MM.1S (cell line): ENCODE results near the gene DDAH1.

Experiments used
- DNase-seq: peaks from one replicate; pipeline ENCODE4 v3.0.0-alpha.2; 2015
- H2AFZ ChIP-seq: fragments of 300-600 bp; sonication (generic); 2 replicates; pipeline ENCODE4 v1.6.0; 2016; ENCODE audit warnings: antibody characterized with exemption, low read length
- H3F3A ChIP-seq: fragments of 300-600 bp; sonication (generic); 2 replicates; pipeline ENCODE4 v1.6.1; 2016; ENCODE audit warnings: mild to moderate bottlenecking, antibody characterized with exemption, low read length, moderate library complexity, mixed read lengths; ENCODE audit not compliant: insufficient read depth
- H3K27ac ChIP-seq: fragments of 300-600 bp; sonication (generic); 2 replicates; pipeline ENCODE4 v1.5.1; 2016; ENCODE audit warnings: mild to moderate bottlenecking, low read length
- H3K27me3 ChIP-seq: fragments of 300-600 bp; sonication (generic); replicated peaks from 2 replicates; pipeline ENCODE4 v1.6.0; 2016; ENCODE audit warnings: low read length; ENCODE audit not compliant: insufficient read depth
- H3K36me3 ChIP-seq: fragments of 300-600 bp; sonication (generic); replicated peaks from 2 replicates; pipeline ENCODE4 v1.6.1; 2016; ENCODE audit warnings: mild to moderate bottlenecking, low read length, mixed read lengths; ENCODE audit not compliant: insufficient read depth
- H3K4me1 ChIP-seq: fragments of 300-600 bp; sonication (generic); 2 replicates; pipeline ENCODE4 v1.6.1; 2016; ENCODE audit warnings: low read length, mixed read lengths
- H3K4me2 ChIP-seq: fragments of 300-600 bp; sonication (generic); 2 replicates; pipeline ENCODE4 v1.6.0; 2016; ENCODE audit warnings: low read depth, low read length
- H3K4me3 ChIP-seq: fragments of 300-600 bp; sonication (generic); 2 replicates; pipeline ENCODE4 v1.5.1; 2016; ENCODE audit warnings: low read length, mixed read lengths
- H3K79me2 ChIP-seq: fragments of 300-600 bp; sonication (generic); 2 replicates; pipeline ENCODE4 v1.6.1; 2016; ENCODE audit warnings: mixed run types, low read length, mixed read lengths
- H3K9ac ChIP-seq: fragments of 300-600 bp; sonication (generic); 2 replicates; pipeline ENCODE4 v1.6.1; 2016; ENCODE audit warnings: low read length, mixed read lengths
- H3K9me2 ChIP-seq: fragments of 300-600 bp; sonication (generic); replicated peaks from 2 replicates; pipeline ENCODE4 v1.6.1; 2016; ENCODE audit warnings: mild to moderate bottlenecking, low read length, mixed read lengths; ENCODE audit not compliant: insufficient read depth
- H3K9me3 ChIP-seq: fragments of 300-600 bp; sonication (generic); replicated peaks from 2 replicates; pipeline ENCODE4 v1.6.1; 2016; ENCODE audit warnings: mild to moderate bottlenecking, low read length, mixed read lengths; ENCODE audit not compliant: insufficient read depth
- H4K20me1 ChIP-seq: fragments of 300-600 bp; sonication (generic); 2 replicates; pipeline ENCODE4 v1.6.1; 2016; ENCODE audit warnings: mild to moderate bottlenecking, low read length, moderate library complexity, mixed read lengths; ENCODE audit not compliant: insufficient read depth
- CTCF ChIP-seq: fragments of 300-600 bp; sonication (generic); IDR thresholded peaks from 2 replicates; pipeline ENCODE4 v1.5.1; 2016; ENCODE audit warnings: antibody characterized with exemption, low read length, mixed read lengths
- EZH2 ChIP-seq: fragments of 300-600 bp; sonication (generic); optimal IDR thresholded peaks from 2 replicates; pipeline ENCODE3; 2017; ENCODE audit warnings: low read depth, mild to moderate bottlenecking, antibody characterized with exemption, low read length, mixed read lengths
- EZH2phosphoT487 ChIP-seq: fragments of 300-600 bp; sonication (generic); IDR thresholded peaks from 2 replicates; pipeline ENCODE4 v1.6.1; 2018; ENCODE audit warnings: antibody characterized with exemption, low read length

The DDAH1 gene

GRCh38 chr1:85411567-85412305, 53.2 kb downstream of the DDAH1 start:
- H3K9ac ChIP-seq, result no peak overlapping the region
- H3K27me3 ChIP-seq, result no peaks in the 10 kb centered on the region
- H3K9me2 ChIP-seq, result no peaks in the 10 kb centered on the region
- no peak overlapping the region for H2AFZ ChIP-seq
- H3K36me3 ChIP-seq, result no peaks in the 10 kb centered on the region
- no peak for TF ChIP-seq EZH2
- no peak for TF ChIP-seq CTCF
- no peak for TF ChIP-seq EZH2phosphoT487
- H3K9me3 ChIP-seq, result no peaks in the 10 kb centered on the region
- no peaks in the 10 kb centered on the region for H3F3A ChIP-seq
- H3K4me2 ChIP-seq, result no peak overlapping the region
- no peak overlapping the region for H3K4me3 ChIP-seq
- no peak overlapping the region for H3K27ac ChIP-seq
- DNase-seq, result no peak
- no peaks in the 10 kb centered on the region for H4K20me1 ChIP-seq
- H3K79me2 ChIP-seq, result no peaks in the 10 kb centered on the region
- H3K4me1 ChIP-seq, result no peaks in the 10 kb centered on the region

GRCh38 chr1:85409516-85409915, 55.4 kb downstream of the DDAH1 start:
- Histone ChIP-seq H3K36me3 (no peaks in the 10 kb centered on the region), H3F3A (no peaks in the 10 kb centered on the region), H3K9me2 (no peaks in the 10 kb centered on the region), H3K4me3 (no peak overlapping the region), H2AFZ (no peak overlapping the region), H3K27me3 (no peaks in the 10 kb centered on the region), H3K79me2 (no peaks in the 10 kb centered on the region), H4K20me1 (no peaks in the 10 kb centered on the region), H3K4me2 (no peak overlapping the region), H3K4me1 (no peaks in the 10 kb centered on the region), H3K27ac (no peak overlapping the region), H3K9me3 (no peaks in the 10 kb centered on the region), H3K9ac (no peak overlapping the region)
- no peak for TF ChIP-seq EZH2
- no peak for TF ChIP-seq EZH2phosphoT487
- no peak for DNase-seq

DNA sequence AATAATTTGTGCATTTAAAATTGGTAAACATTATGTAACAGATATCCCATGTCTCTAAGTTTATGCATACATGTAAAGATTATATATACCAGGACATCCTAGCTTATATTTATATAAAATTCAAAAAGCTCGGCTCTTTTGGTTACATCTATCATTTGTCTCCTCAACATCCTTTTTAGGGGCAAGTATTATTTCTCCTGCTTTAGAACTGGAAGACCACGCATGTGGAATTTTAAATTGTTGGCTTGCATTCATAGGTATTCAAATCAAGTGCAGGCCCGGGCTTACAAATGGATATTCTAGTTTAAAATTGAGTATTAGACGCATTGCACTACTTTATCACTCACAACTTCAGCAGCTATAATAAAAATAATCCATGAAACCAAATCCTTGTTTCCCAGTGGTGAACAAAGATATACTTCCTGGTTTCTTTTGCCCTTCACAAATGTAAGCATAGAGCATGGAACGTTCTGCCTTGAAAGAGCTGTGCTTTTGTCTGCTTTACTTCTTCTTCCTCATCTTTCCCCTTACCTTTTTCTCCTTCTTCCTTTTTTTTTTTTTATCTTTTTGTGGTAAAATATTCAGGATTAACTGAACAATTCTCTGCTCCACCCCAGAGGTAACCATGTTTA, 57.1 kb downstream of the DDAH1 start:
- no peaks in the 10 kb centered on the region for H3K36me3 ChIP-seq
- H4K20me1 ChIP-seq, result no peaks in the 10 kb centered on the region
- no peak overlapping the region for H3K4me2 ChIP-seq
- no peak overlapping the region for H3K27ac ChIP-seq
- H3F3A ChIP-seq, result no peaks in the 10 kb centered on the region
- H3K79me2 ChIP-seq, result no peaks in the 10 kb centered on the region
- H3K27me3 ChIP-seq, result no peaks in the 10 kb centered on the region
- DNase-seq, result no peak
- TF ChIP-seq EZH2 (no peak), EZH2phosphoT487 (no peak), CTCF (no peak)
- H2AFZ ChIP-seq, result no peak overlapping the region
- H3K4me1 ChIP-seq, result no peaks in the 10 kb centered on the region
- no peak overlapping the region for H3K4me3 ChIP-seq
- no peaks in the 10 kb centered on the region for H3K9me3 ChIP-seq
- no peaks in the 10 kb centered on the region for H3K9me2 ChIP-seq
- no peak overlapping the region for H3K9ac ChIP-seq
